A549 (cell line): ENCODE data around the gene MAST2. TPM values are rescaled to one million over a fixed set of nuclear protein-coding genes. Genes with fewer than 3 reads are reported as not detected.

Experiments used
- ATAC-seq, 2 experiments: fragments of 200-7000 bp in 1 of 2; fragments of >200 bp in 1 of 2; cut with Nextera tagmentation in 1 of 2; cut with Tn5 transposase in 1 of 2; 3 replicates each; pipeline versions ENCODE4 v1.8.0 to v1.9.1; 2018 to 2020; ENCODE audit warnings: mild to moderate bottlenecking in 1 of 2, moderate library complexity in 1 of 2
- CTCF ChIA-PET: fragments of 300-600 bp; sonication (Branson Sonifier 250); formaldehyde crosslinking; extraction: SDS; loops from one replicate; lab custom pipeline; 2021; ENCODE audit warnings: antibody characterized with exemption, inconsistent platforms; lab: Yijun Ruan, JAX
- POLR2A ChIA-PET: fragments of 350-600 bp; formaldehyde crosslinking; extraction: SDS; loops from one replicate; lab custom pipeline; 2021; ENCODE audit warnings: antibody characterized with exemption, inconsistent platforms; lab: Yijun Ruan, JAX
- DNase-seq, 2 experiments: peaks; one replicate each; pipeline versions ENCODE4 v3.0.0 to v3.0.0-alpha.2; 2011 to 2016; ENCODE audit warnings: low read depth in 1 of 2, low spot score in 1 of 2
- FAIRE-seq: peaks from 2 replicates; lab custom pipeline; 2011; peaks lifted over from hg19 to GRCh38; lab: Jason Lieb, UNC
- H3K27ac ChIP-seq, 2 experiments: fragments of >200 bp; sonication (Bioruptor Twin); formaldehyde crosslinking; 3 replicates each; pipeline ENCODE4 v1.5.1; 2016 to 2017
- H3K4me1 ChIP-seq: fragments of >200 bp; sonication (Bioruptor Twin); formaldehyde crosslinking; 3 replicates; pipeline ENCODE4 v1.6.1; 2016
- H3K4me2 ChIP-seq: fragments of >200 bp; sonication (Bioruptor Twin); formaldehyde crosslinking; 3 replicates; pipeline ENCODE4 v1.6.1; 2016
- H3K4me3 ChIP-seq: fragments of >200 bp; sonication (Bioruptor Twin); formaldehyde crosslinking; 3 replicates; pipeline ENCODE4 v1.5.1; 2016
- H3K9me3 ChIP-seq: fragments of >200 bp; sonication (Bioruptor Twin); formaldehyde crosslinking; 3 replicates; pipeline ENCODE4 v1.6.1; 2016
- BHLHE40 ChIP-seq: IDR thresholded peaks from 2 replicates; pipeline ENCODE4 v1.6.1; 2012; ENCODE audit warnings: low read depth, low read length, inconsistent platforms
- CHD4 ChIP-seq: fragments of 200-600 bp; sonication (generic); IDR thresholded peaks from 2 replicates; pipeline ENCODE4 v1.6.1; 2016; ENCODE audit warnings: antibody characterized with exemption, mild to moderate bottlenecking, borderline replicate concordance
- HEYL ChIP-seq: fragments of 250-450 bp; sonication (Bioruptor Pico); IDR thresholded peaks from 2 replicates; pipeline ENCODE4 v1.8.0; 2021; ENCODE audit warnings: mild to moderate bottlenecking, moderate library complexity
- HMGXB4 ChIP-seq: fragments of 250-450 bp; sonication (Bioruptor Pico); IDR thresholded peaks from 2 replicates; pipeline ENCODE4 v1.5.0; 2021; ENCODE audit warnings: mild to moderate bottlenecking, moderate library complexity, borderline replicate concordance
- JUNB ChIP-seq: fragments of >200 bp; sonication (Bioruptor Twin); formaldehyde crosslinking; IDR thresholded peaks from 2 replicates; pipeline ENCODE4 v1.6.1; 2016
- MAFK ChIP-seq: fragments of 450-650 bp; IDR thresholded peaks from 2 replicates; pipeline ENCODE4 v1.6.1; 2014; ENCODE audit not compliant: partially characterized antibody
- MAX ChIP-seq: IDR thresholded peaks from 2 replicates; pipeline ENCODE4 v1.6.1; 2012
- NFE2L2 ChIP-seq: fragments of 150-350 bp; conservative IDR thresholded peaks from 2 replicates; pipeline ENCODE4 v1.6.1; 2014; ENCODE audit warnings: low read length
- NPAS2 ChIP-seq: fragments of 250-450 bp; sonication (Bioruptor Pico); IDR thresholded peaks from 2 replicates; pipeline ENCODE4 v1.8.0; 2022; ENCODE audit warnings: mild to moderate bottlenecking, moderate library complexity, borderline replicate concordance
- PBX3 ChIP-seq: IDR thresholded peaks from 2 replicates; pipeline ENCODE4 v1.6.1; 2012
- PHF8 ChIP-seq: fragments of 200-600 bp; sonication (generic); IDR thresholded peaks from 2 replicates; pipeline ENCODE4 v1.6.1; 2016; ENCODE audit warnings: low read depth, mild to moderate bottlenecking, antibody characterized with exemption, moderate library complexity, borderline replicate concordance
- POLR2AphosphoS2 ChIP-seq: conservative IDR thresholded peaks from 2 replicates; pipeline ENCODE4 v1.6.1; 2012; ENCODE audit warnings: low read length, improper control_type of control experiment, inconsistent platforms
- RCOR1 ChIP-seq: fragments of 150-350 bp; IDR thresholded peaks from 2 replicates; pipeline ENCODE4 v1.6.1; 2014; ENCODE audit warnings: antibody characterized with exemption, low read length, low read depth
- TFCP2L1 ChIP-seq: fragments of 250-450 bp; sonication (Bioruptor Pico); IDR thresholded peaks from 2 replicates; pipeline ENCODE4 v1.5.0; 2021; ENCODE audit warnings: mild to moderate bottlenecking
- WGBS: methylation state at CpG from one replicate; pipeline ENCODE4 v1.1.6; 2017; ENCODE audit errors: missing lambda C conversion rate; 5-methylcytosine and 5-hydroxymethylcytosine counted together
- polyA plus RNA-seq, 4 experiments: library from polyadenylated mRNA; depleted of rRNA in 3 of 4; stranded (reverse); fragments of >200 nt; fragmentation: RNase III in 1 of 4; extraction: RNeasy Plus Mini Kit Qiagen cat#74134 plus additional on column Dnase treatment in 1 of 4; gene quantifications; 2 replicates in 3 of 4; 3 replicates in 1 of 4; pipeline ENCODE4 v1.2.3, GENCODE V29; 2011 to 2017

MAST2 gene
- polyA plus RNA-seq, 2 of the 4 experiments (the other 2 are of a cell fraction): 19.3 to 20.5 TPM

- Histone ChIP-seq H3K4me2 (no peak overlapping the region), H3K4me1 (no peaks in the 10 kb centered on the region), H3K9me3 (no peaks in the 10 kb centered on the region), H3K4me3 (no peak overlapping the region), H3K27ac (no peak overlapping the region)
- 89% methylated on average over 2 of the region's 2 CpGs for WGBS
- DNase-seq (no peak), FAIRE-seq (no peak), ATAC-seq (no peak)
- CTCF ChIA-PET: interaction anchor here (0.7 to 1.7 kb wide), 2 partner anchors 16 to 171 kb away, joined by 4 read pairs; no protein-coding TSS in a partner anchor
- POLR2A ChIA-PET: no interaction called here
- TF ChIP-seq MAX (no peak), BHLHE40 (no peak), JUNB (no peak)
Measured at GRCh38 chr1:45827256-45827655, 23.8 kb downstream of the MAST2 start.

- WGBS: 100% methylated on average over 1 of the region's 1 CpG
Measured at GRCh38 chr1:45828841-45829240, 25.4 kb downstream of the MAST2 start.

GRCh38 chr1:45833361-45833760, 29.9 kb downstream of the MAST2 start:
- H3K4me1 ChIP-seq: peaks cover 21% of the 10 kb centered on the region; the same call in 2 of the 3 replicates
- 26% methylated on average over 2 of the region's 2 CpGs for WGBS
- H3K27ac ChIP-seq: no peak overlapping the region
- CTCF ChIA-PET: no interaction called here
- ATAC-seq (no peak), DNase-seq (peak in 1 of 2 experiments; percentile 13), FAIRE-seq (no peak)
- H3K9me3 ChIP-seq: no peaks in the 10 kb centered on the region
- no peak overlapping the region for H3K4me3 ChIP-seq
- peak overlapping the region; percentile 26 for H3K4me2 ChIP-seq
- POLR2A ChIA-PET: no interaction called here
- TF ChIP-seq NFE2L2 (peak; percentile 38), MAFK (peak; percentile 77), PBX3 (no peak)

More at GRCh38 chr1:45828841-45829240, 25.4 kb downstream of the MAST2 start:
- H3K4me2 ChIP-seq: no peak overlapping the region
- ATAC-seq (no peak), FAIRE-seq (no peak), DNase-seq (no peak)
- POLR2A ChIA-PET: no interaction called here
- H3K4me3 ChIP-seq: no peak overlapping the region
- peaks cover 12% of the 10 kb centered on the region; the same call in 2 of the 3 replicates for H3K4me1 ChIP-seq
- no peak for TF ChIP-seq NPAS2
- no peak for TF ChIP-seq PHF8
- no peak for TF ChIP-seq CHD4
- TF ChIP-seq, all 56 proteins: peak for 0
- CTCF ChIA-PET: no interaction called here
- H3K27ac ChIP-seq: no peak overlapping the region
- H3K9me3 ChIP-seq: no peaks in the 10 kb centered on the region

- ChIA-PET POLR2A (no interaction called here), CTCF (no interaction called here)
- H3K27ac ChIP-seq: no peak overlapping the region
- DNase-seq: no peak
- no peak overlapping the region for H3K4me3 ChIP-seq
- ATAC-seq: no peak
- no peaks in the 10 kb centered on the region for H3K9me3 ChIP-seq
- peaks cover 21% of the 10 kb centered on the region; the same call in 2 of the 3 replicates for H3K4me1 ChIP-seq
- no peak overlapping the region for H3K4me2 ChIP-seq
- 100% methylated on average over 1 of the region's 1 CpG for WGBS
- no peak for TF ChIP-seq POLR2AphosphoS2
- TF ChIP-seq HMGXB4 (CRISPR knock-in tag): no peak
- no peak for TF ChIP-seq RCOR1
- TF ChIP-seq CHD4: no peak
- TF ChIP-seq PBX3: no peak
- no peak for TF ChIP-seq MAFK
- TF ChIP-seq TFCP2L1 (CRISPR knock-in tag): no peak
- no peak for TF ChIP-seq HEYL (CRISPR knock-in tag)
- FAIRE-seq: no peak
Measured at GRCh38 chr1:45834689-45835088, 31.3 kb downstream of the MAST2 start.
